Left forelimb (tissue), 1 donor: ENCODE measurements around the gene NAGLU.
A peak's percentile ranks its signal among the peaks of the same experiment; 100 is the strongest.

Experiments
- DNase-seq: peaks from one replicate; pipeline ENCODE4 v3.0.0-alpha.2; 2018; ENCODE audit warnings: low spot score

Gene NAGLU

DNA sequence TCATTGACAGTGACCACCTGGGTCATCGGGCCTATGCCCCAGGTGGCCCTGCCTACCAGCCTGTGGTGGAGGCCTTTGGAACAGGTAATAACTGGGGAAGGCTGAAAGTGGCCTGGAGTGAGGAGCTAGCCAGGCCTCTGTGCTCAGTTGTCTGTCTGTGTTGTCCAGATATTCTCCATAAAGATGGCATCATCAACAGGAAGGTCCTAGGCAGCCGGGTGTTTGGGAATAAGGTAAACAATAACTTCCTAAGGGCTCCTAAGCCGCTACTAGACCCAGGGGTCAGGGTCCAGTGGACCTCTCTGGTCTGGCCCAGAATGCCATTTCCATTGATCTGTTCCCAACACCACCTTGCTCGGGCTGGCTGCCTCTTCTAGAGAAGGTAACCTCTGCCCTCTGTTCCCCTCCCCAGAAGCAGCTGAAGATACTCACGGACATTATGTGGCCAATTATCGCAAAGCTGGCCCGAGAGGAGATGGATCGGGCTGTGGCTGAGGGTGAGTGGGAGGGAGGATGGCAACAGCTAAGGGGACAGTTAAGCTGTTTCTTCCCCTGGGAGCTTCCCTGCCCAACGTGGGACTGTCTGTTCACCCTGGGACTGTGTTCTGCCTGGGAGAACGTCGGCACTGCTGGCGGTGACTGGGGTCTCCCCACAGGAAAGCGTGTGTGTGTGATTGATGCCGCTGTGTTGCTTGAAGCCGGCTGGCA is 28.9 kb downstream of the NAGLU start:
- DNase-seq: no peak

DNA sequence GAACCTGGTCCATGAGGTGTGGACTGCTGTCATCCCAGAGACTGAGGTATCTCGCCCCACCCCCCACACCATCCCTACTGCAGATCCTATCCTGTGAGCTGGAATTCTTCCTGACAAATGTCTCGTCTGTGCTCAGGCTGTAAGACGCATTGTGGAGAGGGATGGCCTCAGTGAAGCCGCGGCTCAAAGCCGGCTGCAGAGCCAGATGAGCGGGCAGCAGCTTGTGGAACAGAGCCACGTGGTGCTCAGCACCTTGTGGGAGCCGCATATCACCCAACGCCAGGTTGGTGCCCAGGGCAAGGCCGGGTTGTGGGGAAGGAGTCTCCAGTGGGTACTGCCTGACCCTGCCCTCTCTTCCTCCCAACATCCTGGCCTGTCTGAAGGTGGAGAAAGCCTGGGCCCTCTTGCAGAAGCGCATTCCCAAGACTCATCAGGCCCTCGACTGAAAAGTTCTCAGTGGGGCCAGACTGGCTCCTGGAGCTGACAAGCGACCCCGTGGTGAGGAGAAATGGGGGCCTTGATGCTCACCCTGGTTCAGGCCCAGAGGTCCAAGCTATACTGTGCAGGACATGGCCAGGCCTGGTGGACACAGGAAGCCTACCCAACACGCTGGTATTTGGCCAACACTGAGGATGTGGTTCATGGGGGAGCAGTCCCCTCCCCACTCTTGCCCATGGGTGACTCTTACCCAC is 29.6 kb downstream of the NAGLU start:
- no peak for DNase-seq

DNA sequence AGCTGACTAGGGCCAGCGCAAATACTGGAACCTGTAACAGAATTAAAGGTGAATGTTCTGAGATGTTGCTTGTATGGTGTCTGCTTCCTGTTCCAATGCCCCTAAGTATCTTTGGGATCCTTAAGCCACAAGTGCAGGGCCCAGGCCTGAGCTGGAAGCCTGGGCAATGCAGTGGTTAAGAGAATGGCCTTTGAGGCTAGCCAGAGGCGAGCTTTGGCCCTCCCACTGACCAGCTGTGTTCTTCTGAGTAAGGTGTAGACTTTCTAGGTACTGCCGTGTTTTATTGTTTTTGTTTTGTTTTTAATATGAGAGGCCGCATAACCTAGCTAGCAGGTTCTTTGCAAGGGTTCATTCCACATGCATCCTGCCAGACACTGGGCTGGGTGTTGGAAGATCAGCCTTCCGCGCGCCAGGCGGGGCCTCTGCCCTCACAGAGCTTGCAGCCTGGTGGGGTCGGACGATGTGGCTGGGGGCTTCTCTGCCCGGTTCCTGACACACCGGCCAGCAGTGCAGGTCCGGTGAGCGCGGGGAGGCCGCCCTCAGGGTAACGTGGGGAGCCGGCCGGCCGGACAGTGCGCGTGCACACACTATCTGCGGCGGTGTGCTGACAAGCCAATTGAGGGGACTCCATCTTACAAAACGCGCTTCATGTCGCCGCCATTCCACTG is 30.3 kb downstream of the NAGLU start:
- DNase-seq: no peak

DNA sequence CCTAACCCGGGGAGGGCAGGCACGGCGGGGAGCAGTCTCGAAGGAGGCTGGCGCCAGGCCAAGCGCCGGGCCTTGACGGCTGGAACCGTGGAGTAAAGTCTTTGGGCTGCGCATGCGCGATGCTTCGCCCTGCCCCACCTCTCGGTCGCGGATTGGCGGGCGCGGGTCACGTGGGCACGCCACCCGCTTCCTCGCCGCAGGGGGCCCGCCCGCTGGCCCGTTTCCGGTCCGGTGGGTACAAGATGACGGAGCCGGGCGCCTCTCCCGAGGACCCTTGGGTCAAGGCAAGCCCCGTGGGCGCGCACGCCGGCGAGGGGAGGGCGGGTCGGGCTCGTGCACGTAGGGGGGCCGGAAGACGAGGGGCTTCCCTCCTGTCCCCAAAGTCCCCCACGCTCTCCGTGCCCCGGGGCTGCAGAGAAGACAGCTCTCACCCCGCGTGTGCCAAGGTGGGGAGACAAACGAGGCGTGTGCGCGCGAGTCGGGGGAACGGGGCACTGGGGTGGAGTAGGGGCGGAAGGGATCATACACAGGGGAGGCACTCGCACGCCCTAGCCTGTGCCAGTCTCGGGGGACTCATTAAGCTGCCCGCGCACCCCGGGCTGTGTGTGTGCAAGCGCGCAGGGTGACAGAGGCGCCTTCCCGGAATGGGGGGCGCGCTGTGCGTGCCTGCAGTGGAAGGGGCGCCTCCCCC is 31.0 kb downstream of the NAGLU start, which contains the start of gene MLX:
Gene MLX, plus strand, starts transcription at position 218 of the 691 bp plus-strand sequence. Its CDS starts 25 bp downstream, at position 243.
- peak; percentile 95 for DNase-seq

DNA sequence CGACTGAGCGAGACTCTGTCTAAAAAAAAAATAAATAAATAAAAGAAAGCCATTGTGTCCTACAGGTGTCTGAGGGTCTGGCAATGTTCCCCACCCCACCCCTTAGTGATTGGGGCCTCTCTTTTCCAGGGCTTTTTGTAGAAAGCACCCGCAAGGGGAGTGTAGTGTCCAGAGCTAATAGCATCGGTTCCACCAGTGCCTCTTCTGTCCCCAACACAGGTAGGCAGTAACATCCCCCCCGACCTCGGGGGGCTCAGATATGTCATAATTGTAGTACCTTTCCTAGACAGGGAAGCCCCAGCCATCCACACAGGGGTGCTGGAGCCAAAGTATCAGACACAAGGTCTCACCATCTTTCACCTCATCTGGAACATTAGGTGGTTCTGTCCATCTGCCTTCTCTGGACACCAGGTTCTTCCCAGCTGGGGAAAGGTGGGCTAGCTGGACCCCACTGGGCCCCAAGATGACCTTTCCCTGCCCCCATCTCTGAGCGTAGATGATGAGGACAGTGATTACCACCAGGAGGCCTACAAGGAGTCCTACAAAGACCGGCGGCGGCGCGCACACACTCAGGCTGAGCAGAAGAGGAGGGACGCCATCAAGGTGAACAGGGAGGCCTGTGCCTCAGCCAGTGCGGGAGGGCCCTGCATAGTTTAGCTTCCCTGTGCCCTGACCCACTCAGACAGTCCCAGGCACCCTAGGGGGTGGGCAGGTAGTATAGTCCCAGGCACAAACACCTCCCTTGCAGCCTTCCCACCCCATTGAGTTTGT is 32.5 kb downstream of the NAGLU start:
- DNase-seq: no peak

DNA sequence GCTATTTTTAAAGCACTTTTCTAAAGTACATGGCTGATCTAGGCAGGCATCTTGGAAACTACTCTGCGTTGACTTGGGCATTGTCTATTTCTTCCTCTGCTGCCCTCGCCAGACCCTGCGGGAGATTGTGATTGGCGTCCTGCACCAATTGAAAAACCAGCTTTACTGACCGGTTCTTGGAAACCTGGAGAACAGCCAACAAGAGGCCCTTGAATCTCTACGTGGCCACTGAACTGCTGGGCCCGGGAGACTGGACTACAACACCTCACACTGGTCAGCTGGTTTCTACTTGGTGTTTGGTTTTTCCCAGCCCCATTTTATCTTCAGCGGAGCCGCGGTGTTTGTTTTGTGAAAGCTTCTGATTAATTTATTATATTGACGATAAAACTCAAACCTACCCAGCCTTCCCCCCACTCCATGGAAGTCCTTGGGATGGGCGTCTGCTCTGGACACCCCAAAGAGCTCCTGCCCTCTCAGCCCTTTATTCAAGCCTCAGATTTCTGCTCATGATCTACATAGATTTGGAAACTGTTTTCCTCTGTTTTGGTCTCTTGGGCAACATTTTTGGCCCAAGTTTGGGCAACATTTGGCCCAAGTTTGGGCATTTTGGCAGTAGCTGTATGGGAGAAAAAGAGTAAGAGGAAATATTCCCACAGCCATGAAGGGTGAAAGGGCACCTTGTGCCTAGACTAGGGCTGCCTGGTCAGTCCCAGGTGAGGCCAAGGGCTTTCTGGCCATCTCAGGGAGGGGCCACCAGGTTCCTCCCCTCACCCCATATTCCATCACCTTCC is 35.6 kb downstream of the NAGLU start:
- no peak for DNase-seq

DNA sequence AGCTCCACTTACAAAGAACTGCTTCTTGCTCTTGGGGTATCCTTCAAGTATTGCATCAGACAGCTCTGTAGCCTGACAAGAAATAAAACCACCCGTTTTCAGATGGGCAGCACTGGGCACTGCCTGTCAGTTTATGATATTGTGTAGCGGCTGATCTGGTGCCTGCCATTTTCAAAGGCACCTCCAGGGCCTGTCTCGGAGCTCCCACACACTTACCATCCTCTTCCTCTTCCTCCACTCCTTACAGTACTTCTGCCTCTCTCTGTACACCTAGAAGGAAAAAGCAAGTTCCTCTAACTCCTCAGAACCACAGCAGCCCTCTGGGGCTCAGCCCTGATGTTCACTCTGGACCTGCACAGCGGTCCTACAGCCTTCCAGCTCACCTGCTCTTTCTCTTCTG is 37.1 kb downstream of the NAGLU start:
- DNase-seq: no peak

DNA sequence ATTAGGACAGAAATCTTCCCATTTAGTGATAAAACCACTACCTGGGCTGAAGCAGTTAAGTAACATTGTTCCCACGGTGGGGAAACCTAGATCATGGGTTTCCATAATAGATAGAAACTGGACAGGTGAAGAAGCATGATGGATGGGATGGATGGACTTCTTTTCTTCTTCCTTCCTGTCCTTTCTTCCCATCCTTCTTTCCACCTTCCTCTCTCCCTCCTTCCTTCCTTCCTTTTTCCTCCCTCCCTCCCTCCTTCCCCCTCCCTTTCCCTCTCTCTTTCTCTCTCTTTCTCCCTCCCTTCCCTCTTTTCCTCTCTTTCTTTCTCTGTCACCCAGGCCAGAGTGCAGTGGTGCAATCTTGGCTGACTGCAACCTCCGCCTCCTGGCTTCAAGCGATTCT is 38.4 kb downstream of the NAGLU start:
- DNase-seq: no peak

DNA sequence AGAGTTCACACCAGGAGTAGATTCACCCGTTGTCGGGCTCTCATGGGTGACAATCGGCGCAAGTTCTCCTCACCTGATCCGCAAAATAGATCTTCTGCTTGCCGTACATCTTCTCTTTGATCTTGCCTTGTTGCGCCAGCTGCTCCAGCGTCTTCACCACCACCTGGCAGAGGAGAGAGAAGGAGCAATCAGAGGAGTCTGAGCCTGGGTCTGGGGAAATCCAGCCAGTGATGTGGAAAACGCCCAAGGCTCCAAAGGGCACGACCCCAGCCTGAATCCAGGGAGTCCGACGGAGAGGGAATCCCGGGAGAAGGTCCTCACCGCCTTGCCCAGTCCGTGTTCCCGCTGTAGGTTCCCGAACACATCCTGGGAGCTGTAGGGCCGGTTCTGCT is 41.1 kb downstream of the NAGLU start:
- no peak for DNase-seq

DNA sequence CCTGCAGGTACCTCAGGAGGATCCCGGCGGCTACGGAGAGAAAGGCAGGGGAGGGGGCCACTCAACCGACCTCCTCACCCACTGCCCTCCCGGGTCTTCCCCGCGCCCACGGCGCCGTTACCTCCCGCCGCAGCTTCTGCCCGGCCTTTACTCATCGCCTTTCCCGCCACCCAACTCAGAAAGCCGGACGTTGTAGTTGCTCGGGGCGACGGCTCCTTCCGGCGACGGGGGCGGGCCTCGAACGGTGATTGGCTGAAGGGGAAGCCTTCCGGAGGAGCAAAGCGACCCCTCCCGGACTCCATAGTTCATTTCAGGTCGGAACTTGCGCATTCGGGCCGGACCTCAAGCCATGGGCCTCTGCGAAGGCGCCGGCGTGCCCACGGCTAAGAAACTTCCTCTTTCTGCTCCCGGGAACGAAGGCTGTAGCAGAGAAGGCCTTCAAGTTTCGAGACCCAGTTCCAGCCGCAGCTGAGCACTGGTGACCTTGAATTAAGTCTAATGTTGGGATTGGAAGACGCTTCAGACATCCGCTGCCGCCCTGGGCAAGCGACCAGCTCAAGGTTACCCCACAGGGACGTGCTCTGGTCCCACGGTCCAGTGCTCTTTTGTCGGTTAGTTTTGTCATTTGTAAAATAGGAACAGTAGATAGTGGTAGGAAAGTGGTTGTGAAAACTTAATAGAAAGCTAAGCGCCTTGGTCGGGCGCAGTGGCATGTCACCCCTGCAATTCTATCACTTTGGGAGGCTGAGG is 41.7 kb downstream of the NAGLU start, which contains the start of gene PSMC3IP:
Gene PSMC3IP, minus strand, starts transcription at position 198 of the 750 bp plus-strand sequence. Its CDS starts 43 bp downstream, at position 155.
- DNase-seq: peak; percentile 95

DNA sequence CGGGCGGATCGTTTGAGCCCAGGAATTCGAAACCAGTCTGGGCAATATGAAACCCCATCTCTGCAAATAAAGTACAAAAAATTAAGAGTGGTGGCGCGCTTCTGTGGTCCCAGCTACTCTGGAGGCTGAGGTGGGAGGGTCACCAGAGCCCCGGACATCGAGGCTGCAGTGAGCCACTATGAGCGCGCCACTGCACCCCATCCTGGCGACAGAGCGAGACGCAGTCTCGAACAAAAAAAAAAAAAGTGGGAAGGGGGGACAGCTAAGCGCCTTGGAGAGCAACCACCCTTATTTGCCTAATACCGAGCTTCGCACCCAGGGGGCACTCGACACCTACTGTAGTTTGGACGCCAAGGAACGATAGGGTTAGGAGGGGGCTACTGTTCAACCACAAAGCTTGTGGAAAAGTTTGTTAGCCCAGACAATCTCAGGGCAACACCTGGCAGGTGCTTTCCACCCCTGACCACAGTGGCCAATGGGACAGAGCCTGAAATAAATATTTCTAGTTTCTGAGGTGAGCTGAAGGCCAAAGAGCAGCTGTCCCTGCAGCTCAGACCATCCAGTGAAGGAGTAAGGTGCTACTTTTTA is 42.3 kb downstream of the NAGLU start:
- DNase-seq: peak; percentile 77

DNA sequence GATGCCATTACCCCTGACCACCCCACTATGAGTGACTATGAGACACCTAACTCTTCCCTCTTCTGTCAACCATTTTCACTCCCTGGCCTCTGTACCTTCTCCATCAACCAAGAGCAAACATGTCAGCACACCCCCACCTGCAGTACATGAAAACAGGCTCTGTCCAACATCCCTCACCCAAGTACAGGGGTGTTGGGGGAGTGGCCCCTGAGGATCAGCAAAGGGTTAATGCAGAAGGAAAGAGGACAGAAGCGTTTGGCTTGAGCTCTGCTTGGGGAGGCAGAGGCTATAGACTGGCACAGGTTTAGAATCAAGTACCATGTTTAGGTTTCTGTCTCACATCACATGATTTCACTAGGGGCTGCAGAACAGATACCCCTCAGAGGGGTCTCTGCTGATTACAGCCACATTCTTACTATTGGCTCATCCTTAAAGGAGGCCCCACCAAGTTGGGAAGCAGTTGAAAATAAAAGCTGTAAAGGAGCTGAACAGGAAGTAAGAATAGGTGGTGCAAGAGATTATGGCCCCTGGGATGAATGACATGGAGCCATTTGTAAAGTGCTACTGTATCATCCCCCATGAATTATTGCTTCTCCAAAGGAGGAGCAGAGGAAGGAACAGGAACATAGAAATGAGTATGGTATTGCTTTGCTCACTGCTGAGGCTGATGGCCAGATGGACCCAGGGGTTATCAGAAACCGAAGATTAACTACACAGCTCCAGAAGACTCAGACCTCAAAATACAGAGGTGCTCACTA is 43.9 kb downstream of the NAGLU start:
- DNase-seq: no peak

DNA sequence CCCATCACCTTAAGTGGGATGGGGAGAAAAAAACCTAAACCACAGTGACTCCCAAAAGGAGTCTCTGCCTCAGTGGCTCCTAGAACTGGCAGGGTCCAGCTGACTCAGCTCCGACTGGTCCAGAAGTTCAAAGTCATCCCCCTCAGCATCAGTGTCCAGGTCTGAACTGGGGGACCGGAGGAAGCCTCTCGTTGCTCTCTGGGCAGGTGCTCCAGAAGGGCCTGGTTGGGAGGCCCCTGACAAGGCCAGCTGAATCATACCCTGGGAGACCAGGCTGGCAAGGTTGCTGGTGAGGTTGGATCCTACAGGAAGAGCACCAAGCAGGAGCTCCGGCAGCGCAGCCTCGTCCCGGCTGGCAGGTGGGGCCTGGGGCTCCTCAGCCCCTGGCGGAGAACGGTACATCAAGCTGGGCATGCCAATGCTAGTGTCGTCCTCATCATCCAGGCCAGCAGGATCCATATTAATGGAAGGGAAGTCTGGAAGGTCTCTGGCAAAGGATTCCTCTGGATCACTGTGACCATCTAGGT is 45.8 kb downstream of the NAGLU start:
- no peak for DNase-seq

DNA sequence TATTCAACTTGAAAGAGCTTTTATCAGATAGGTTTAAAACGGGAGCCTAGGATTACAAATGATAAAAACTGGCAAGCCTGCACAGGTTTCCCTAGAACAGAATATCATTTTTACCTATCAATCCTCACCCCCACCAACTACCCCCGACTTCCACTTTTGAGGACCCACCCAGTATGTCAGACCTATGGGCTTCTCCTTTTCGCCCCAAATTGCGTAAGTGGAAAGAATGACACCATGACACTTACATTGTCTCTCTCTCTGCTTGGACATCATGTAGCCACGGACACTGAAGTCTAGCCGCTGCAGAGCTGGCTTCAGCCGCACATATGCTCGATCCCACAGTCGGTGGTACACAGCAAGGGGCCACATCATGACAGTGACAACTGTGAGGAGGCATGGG is 48.8 kb downstream of the NAGLU start:
- DNase-seq: no peak

DNA sequence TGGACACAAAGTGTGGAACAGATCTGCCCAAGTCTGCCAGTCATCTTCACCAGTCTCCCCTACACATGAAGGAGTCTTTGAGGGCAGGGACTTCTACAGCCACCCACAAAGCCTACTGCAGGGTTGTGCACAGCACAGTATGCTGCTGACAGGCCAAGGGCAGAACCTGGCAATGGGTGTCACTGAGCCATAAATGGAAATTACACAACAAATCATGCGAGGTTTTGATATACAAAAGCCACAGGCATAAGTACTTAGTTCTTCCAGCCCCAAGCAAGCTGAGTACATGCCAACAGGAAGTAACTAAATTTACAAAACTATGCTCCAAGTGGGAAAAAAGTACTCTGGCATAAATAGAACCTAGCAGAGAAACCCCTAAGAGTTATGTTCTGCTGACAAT is 49.3 kb downstream of the NAGLU start:
- DNase-seq: no peak

DNA sequence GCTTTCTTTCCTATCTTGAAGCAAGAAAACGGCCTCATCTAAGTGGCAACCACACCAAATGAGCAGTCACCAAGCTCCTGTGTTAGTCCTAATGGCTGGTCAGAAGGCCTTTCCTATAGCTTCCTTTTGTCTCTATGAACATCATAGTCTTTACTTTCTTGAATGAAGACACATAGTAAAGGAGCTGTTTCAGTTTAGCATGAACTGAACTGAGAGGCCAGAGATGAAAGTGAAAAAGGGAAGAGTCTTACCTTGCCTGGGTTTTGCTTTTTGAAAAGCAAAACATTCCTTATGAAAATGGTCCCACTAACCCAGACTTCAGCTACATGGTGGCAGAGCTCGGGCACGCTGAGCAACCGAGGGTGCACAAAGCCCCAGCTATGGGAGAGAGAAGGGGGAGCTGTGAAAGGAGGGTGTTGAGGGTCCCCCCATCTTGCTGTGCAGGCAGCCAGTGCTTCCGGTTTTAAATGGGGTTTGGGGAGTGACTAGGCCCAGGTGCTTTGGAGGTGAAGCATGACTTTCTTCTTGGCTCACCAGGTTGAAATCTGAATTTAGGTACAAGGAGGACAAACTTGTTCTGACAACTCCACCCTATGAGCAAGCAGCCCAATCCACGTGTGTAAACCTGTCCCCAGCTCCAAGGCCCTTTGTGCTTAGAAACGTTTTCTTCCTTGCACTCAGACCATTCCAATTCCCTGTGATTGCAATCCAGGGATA is 50.6 kb downstream of the NAGLU start:
- DNase-seq: no peak

DNA sequence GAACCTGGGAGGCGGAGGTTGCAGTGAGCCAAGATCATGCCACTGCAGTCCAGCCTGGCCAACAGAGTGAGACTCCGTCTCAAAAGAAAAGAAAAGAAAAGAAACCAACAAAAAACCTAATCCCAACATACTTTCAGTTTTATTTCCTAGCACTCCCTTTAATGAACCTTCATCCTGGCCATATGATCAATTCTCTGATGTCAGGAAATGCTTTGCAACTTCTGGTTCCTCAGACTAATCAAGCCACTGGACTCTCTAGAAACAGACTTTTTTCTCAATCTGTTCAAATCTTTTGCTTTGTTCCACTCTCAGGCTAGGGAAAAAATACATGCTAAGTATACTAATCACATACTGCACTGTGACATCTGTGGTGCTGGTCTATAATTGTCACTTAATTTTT is 54.8 kb downstream of the NAGLU start:
- no peak for DNase-seq

DNA sequence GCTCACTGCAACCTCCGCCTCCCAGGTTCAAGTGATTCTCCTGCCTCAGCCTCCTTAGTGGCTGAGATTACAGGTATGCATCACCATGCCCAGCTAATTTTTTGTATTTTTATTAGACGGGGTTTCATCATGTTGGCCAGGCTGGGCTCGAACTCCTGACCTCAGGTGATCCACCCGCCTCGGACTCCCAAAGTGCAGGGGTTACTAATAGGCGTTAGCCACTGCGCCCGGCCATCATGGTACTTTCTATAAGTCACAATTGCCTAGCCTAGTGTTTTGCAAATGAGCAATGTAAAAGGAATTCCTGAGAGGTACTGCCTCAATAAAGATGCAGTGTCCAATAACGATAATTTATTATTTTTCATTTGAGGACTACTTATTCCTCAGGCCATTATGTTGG is 55.4 kb downstream of the NAGLU start:
- no peak for DNase-seq
